GM18909 (cell line): ENCODE results near the gene PIPOX.

ENCODE experiments used
- ATAC-seq: cut with Tn5 transposase; IDR thresholded peaks from one replicate; pipeline ENCODE4 v1.9.1; 2021; ENCODE audit warnings: mild to moderate bottlenecking; ENCODE audit not compliant: unreplicated experiment, poor library complexity

Gene PIPOX

DNA sequence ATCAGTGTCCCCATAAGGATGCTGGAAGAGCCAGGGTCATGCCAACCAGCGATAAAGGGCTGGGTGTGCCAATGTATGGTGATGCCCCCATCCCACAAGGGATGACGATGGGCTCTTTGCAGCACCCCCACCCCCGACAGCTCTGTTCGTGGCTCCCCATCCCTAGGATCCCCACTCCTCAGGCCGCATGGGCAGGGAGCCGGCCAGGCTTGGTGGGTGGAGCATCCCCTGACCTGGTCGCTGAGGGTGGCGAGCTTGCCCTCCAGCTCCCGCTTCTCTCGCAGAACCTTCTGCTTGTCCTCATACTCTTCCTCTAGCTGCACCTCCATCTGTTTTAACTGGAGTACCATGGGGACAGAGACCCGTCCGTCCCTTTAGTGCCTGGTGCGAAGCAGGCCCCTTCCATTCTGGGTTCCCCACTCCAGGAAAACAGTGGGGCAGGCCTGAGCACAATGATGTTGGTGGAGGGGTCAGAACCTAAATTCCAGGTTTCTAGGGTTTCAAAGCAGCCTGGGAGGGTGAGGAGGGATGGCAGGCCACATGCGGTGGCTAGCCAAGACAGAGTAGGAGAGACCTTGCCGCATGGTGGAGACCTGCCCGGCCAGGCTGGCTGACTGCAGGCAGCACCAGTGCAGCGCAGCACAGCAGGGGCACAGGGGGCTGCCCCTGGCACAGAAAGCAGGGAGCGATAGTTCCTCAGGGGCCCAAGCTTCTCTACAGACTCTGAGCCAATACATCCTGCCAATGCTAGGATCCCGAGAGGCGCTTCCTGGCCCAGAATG, 50.3 kb downstream of the PIPOX start:
- ATAC-seq = no peak

DNA sequence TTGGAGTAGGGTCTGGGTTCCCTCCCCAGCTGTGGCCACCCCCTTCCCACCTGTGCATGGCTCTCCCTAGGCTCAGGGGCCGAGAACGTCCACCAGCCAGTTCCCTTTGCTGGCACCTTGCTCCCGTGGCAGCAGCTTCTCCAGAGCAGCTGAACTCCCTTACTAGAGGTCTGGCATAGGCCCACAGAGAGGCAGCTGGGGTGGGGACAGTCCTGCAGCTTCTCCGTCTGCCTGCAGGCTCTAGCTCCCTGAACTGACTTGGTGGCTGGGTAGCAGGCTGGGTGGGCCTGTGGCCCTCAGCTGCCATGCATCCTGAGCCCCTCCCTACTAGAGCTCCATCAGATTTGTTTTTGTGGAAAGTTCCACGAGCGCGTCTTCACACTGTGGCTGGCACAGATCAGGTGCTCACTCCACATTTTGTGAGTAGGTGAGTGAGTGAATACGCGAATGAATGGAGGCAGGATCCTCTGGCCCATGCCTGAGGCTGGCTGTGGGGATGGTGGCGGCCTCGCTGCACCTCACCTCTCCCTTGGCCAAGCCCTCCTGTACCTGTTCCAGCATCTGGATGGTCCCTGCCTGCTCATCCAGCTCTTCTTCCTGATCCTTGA, 51.3 kb downstream of the PIPOX start:
- ATAC-seq = no peak

DNA sequence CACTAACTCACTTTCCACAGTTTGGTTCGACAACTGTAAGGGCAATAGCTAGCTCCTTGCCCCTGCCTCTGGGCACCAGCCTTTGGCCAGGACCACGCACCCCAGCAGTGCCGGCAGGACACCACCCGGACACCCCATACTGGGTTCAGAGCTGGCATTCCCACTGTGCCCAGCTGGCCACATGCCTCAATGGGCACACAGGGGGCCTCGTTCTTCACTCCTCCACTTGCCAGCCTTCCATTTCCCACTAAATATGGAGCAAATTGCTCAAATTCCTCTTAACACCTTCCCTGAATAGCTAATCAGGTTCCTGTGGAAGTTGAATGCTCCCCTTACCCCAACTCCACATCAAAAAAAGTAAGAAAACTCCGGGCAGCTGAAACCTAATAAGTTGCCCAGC, 52.5 kb downstream of the PIPOX start:
- ATAC-seq = no peak

- no peak for ATAC-seq
Measured at GRCh38 chr17:29096094-29096493, 53.2 kb downstream of the PIPOX start.

- no peak for ATAC-seq
Measured at GRCh38 chr17:29099527-29099926, 56.6 kb downstream of the PIPOX start.

DNA sequence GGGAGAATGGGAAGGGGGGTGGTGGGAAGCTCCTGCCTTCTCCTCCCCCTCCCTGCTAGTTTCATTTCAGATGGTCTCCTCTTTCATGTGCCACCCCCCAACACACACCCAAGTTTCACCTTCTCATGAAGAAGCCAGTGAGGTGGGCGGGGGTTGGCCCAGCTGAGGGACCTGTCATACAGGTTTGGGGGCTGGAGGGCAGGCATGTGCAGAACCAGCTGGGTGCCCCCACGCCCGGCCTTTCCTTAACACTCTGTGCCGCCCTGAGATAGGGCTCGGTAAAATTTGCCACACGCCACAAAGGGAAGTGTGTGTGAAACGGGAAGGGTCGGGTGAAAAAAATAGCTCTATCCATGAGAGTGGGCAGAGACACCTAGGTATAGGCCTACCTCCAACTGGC, 57.4 kb downstream of the PIPOX start:
- ATAC-seq = no peak

DNA sequence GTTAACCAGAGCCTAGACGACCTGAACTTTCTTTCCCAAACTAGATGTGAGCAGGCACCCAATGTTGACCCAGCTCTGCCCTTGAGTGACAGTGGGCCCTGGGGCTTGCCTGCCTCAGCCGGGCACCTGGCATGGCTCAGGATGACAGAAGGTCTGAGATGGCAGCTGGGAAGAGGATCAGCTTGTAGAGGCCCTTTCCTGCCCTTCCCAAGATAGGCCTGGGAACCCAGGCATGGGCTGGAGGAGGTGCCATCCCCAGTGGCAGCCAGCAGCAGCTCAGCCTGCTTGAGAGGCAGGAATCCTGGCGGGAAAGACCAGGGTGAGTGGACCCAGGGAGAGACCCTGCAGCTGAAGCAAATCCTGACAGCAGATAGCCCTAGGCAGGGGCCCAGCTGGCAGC, 59.1 kb downstream of the PIPOX start:
- no peak for ATAC-seq

GRCh38 chr17:29102741-29103181, 59.8 kb downstream of the PIPOX start:
- ATAC-seq = no peak

- ATAC-seq = no peak
Measured at GRCh38 chr17:29103341-29103740, 60.4 kb downstream of the PIPOX start.
